ENCODE measurements around the gene ZFP36L1.

GRCh38 chr14:68801631-68802030 is 8.8 kb upstream of the ZFP36L1 start:
- TF ChIP-seq CTCF (IDR thresholded peaks at IDR 0.05; ENCODE audit: low read depth, low read length, poor library complexity, severe bottlenecking), result no peak
- no peak for TF ChIP-seq EZH2phosphoT487 (IDR thresholded peaks at IDR 0.05; ENCODE audit: borderline replicate concordance, low read length)

All from DOHH2 (cell line).